ENCODE data around the gene COL4A4.
"Not testable (repeated sequence)": the region's sequence is repeated elsewhere in the genome, so short reads cannot be mapped to it uniquely, and the experiment has no call there.

The COL4A4 gene

DNA sequence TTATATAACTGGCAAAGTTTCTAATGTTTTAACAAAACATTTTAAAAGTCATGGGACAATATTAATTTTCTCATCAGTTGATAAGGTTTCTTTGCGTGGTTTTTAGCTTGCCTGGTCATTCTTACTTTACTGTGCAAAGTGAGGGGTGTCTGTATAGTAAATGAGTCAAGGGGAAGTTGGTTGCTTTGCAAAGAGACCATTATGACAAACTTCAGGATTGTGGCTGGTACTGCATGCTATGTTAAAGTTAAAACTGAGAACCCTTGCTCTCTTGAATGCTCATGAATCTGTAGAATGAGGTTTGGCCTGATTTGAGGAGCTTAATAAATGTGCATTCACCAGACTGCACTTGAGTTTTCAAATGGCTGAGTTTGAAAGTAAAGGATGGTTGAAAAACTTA is 47.0 kb downstream of the COL4A4 start:
- no peaks in the 10 kb centered on the region for H3K4me1 ChIP-seq (ENCODE audit: control insufficient read depth, insufficient read depth, low read length, poor library complexity, severe bottlenecking)
- H3K4me3 ChIP-seq (ENCODE audit: extremely low read depth, insufficient read depth, low read length, poor library complexity, severe bottlenecking) = no peak overlapping the region
- no peaks in the 10 kb centered on the region for H3K9me3 ChIP-seq (ENCODE audit: control insufficient read depth, low read length)
- H3K36me3 ChIP-seq (ENCODE audit: control insufficient read depth, insufficient read depth, low read length) = no peaks in the 10 kb centered on the region
- no peak overlapping the region for H3K27ac ChIP-seq (ENCODE audit: low read depth, low read length, severe bottlenecking)
- WGBS, 2 experiments (ENCODE audit: insufficient coverage in 2 of 2) = 83 to 88% methylated on average over 1 of the region's 1 CpG

DNA sequence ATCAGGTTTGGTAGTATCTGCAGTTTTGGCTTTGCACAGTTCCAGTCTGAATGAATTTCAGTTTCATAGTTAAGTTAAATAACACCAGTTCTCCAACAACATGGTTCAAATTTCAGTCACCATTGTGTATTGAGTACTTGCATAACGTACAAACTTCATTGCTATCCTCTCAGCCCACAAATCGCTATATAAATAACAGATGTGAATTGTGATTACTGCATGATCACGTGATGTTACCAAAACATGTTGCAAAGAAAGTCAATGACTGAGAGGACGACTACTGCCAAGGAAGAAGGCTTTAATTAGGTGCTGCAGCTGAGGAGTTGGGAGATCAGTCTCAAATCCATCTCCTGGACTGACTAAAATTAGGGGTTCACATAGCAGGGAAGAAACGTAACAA is 48.2 kb downstream of the COL4A4 start:
- Histone ChIP-seq H3K4me3 (ENCODE audit: extremely low read depth, insufficient read depth, low read length, poor library complexity, severe bottlenecking) (no peak overlapping the region), H3K9me3 (ENCODE audit: control insufficient read depth, low read length) (no peaks in the 10 kb centered on the region), H3K27ac (ENCODE audit: low read depth, low read length, severe bottlenecking) (no peak overlapping the region), H3K4me1 (ENCODE audit: control insufficient read depth, insufficient read depth, low read length, poor library complexity, severe bottlenecking) (no peaks in the 10 kb centered on the region), H3K36me3 (ENCODE audit: control insufficient read depth, insufficient read depth, low read length) (no peaks in the 10 kb centered on the region)
- 76 to 86% methylated on average over 3 of the region's 5 CpGs for WGBS, 2 experiments (ENCODE audit: insufficient coverage in 2 of 2)

DNA sequence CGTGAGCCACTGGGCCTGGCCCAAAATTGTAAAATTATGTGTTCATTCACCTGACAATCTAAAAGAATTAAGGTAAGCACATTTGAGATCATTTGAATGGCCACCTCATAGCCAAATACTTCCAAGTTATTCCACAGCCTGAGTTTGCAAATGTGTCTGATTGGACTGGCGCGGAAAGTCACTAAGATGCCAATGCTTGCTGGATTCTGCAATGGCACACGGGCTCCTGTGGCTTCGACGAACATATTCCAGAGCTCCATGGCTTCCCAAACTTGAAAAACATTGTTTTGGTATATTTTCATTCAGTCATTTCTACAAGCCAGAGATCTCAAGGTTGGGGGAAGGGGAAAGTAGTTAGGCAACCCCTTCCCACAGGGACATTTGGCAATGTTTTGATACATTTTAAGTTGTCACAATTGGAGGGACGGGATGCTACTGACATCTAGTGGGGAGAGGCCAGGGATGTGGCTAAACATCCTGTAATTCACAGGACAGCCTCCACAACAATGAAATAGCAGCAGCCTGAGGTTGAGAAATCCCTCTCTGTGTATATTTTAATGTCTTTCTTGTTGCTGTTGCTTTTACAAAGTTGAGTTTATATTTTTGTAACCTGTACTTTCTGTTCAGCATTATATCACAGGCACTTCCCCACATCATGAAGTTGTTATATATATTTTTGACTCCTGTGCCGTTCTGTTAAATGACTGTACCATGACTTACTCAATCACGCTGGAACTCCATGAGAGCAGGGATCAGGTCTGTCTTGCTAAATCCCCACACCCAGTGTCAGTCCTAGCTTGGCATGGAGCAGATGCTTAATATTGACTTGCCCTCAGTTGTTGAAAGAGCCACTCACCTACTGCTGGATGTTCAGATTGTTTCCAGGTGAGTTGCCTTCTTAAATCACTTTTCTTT is 56.9 kb downstream of the COL4A4 start:
- H3K36me3 ChIP-seq (ENCODE audit: control insufficient read depth, insufficient read depth, low read length) = no peaks in the 10 kb centered on the region
- no peak overlapping the region for H3K4me3 ChIP-seq (ENCODE audit: extremely low read depth, insufficient read depth, low read length, poor library complexity, severe bottlenecking)
- 81 to 97% methylated on average over 4 to 7 of the region's 9 CpGs for WGBS, 2 experiments (ENCODE audit: insufficient coverage in 2 of 2)

DNA sequence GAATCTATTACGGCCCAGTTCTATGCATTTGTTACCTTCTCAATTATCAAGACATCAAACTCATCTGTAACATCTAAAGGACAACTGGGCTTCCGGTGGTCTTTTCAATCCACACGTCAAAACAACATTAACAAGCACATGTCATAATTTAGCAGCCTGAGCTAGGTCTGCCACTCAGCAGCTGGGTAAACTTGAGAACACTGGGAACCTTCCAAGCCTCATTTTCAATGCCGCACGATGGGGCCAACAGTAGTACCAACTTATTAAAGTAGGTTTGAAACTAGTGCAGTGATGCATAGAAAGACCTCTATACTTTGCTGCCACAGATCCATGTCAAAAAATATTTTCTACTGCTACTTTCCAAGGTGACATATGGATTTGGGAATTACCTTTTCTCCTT is 60.4 kb downstream of the COL4A4 start:
- no peaks in the 10 kb centered on the region for H3K36me3 ChIP-seq (ENCODE audit: control insufficient read depth, insufficient read depth, low read length)
- WGBS, 2 experiments (ENCODE audit: insufficient coverage in 2 of 2) = 96 to 97% methylated on average over 3 to 5 of the region's 5 CpGs
- H3K27ac ChIP-seq (ENCODE audit: low read depth, low read length, severe bottlenecking) = no peak overlapping the region
- H3K4me1 ChIP-seq (ENCODE audit: control insufficient read depth, insufficient read depth, low read length, poor library complexity, severe bottlenecking) = no peaks in the 10 kb centered on the region
- no peaks in the 10 kb centered on the region for H3K9me3 ChIP-seq (ENCODE audit: control insufficient read depth, low read length)
- no peak overlapping the region for H3K4me3 ChIP-seq (ENCODE audit: extremely low read depth, insufficient read depth, low read length, poor library complexity, severe bottlenecking)

More for the DNA sequence above, 56.9 kb downstream of the COL4A4 start:
- Histone ChIP-seq H3K27ac (ENCODE audit: low read depth, low read length, severe bottlenecking) (no peak overlapping the region), H3K4me1 (ENCODE audit: control insufficient read depth, insufficient read depth, low read length, poor library complexity, severe bottlenecking) (no peaks in the 10 kb centered on the region), H3K9me3 (ENCODE audit: control insufficient read depth, low read length) (no peaks in the 10 kb centered on the region)

DNA sequence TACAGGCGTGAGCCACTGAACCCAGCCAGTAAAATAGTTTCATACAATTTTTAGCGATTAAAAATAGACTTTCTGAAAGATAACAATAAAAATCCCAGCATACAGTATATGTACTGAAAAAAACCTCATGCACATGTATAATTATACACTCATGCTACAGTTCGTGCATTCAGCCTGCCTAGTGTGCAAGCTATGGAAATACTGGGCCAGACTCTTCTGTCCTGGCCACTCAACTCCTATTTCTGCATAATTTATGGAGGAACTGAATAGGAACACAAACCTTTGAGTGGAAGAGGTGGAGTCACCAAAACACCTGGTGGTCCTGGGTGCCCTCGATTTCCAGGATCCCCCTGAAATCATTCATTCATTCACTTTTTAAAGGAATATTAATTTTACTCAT is 64.7 kb downstream of the COL4A4 start:
- Histone ChIP-seq H3K27ac (ENCODE audit: low read depth, low read length, severe bottlenecking) (no peak overlapping the region), H3K4me1 (ENCODE audit: control insufficient read depth, insufficient read depth, low read length, poor library complexity, severe bottlenecking) (no peaks in the 10 kb centered on the region), H3K9me3 (ENCODE audit: control insufficient read depth, low read length) (no peaks in the 10 kb centered on the region), H3K4me3 (ENCODE audit: extremely low read depth, insufficient read depth, low read length, poor library complexity, severe bottlenecking) (no peak overlapping the region), H3K36me3 (ENCODE audit: control insufficient read depth, insufficient read depth, low read length) (no peaks in the 10 kb centered on the region)
- WGBS, 2 experiments (ENCODE audit: insufficient coverage in 2 of 2) = 90 to 100% methylated on average over 1 to 2 of the region's 4 CpGs

DNA sequence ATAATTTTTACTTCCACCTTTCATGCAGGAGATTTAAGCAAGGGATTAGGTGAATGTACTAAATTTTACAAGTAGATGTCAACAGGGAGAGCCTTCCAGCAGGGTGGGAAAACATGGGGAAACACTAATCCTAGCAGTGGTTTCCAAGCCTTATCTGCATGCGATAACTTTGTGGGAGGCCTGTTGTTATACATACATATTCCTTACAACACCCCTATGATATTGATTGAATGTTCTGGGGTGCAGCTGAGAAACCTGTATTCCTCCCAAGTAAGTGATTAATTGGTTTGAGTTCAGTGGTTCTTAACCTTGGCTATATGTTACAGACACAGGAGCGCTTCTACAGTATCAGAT is 65.9 kb downstream of the COL4A4 start:
- Histone ChIP-seq H3K4me1 (ENCODE audit: control insufficient read depth, insufficient read depth, low read length, poor library complexity, severe bottlenecking) (no peaks in the 10 kb centered on the region), H3K4me3 (ENCODE audit: extremely low read depth, insufficient read depth, low read length, poor library complexity, severe bottlenecking) (no peak overlapping the region), H3K27ac (ENCODE audit: low read depth, low read length, severe bottlenecking) (no peak overlapping the region), H3K9me3 (ENCODE audit: control insufficient read depth, low read length) (no peaks in the 10 kb centered on the region), H3K36me3 (ENCODE audit: control insufficient read depth, insufficient read depth, low read length) (no peaks in the 10 kb centered on the region)
- WGBS, 2 experiments (ENCODE audit: insufficient coverage in 2 of 2) = 100% methylated on average over 1 of the region's 2 CpGs

DNA sequence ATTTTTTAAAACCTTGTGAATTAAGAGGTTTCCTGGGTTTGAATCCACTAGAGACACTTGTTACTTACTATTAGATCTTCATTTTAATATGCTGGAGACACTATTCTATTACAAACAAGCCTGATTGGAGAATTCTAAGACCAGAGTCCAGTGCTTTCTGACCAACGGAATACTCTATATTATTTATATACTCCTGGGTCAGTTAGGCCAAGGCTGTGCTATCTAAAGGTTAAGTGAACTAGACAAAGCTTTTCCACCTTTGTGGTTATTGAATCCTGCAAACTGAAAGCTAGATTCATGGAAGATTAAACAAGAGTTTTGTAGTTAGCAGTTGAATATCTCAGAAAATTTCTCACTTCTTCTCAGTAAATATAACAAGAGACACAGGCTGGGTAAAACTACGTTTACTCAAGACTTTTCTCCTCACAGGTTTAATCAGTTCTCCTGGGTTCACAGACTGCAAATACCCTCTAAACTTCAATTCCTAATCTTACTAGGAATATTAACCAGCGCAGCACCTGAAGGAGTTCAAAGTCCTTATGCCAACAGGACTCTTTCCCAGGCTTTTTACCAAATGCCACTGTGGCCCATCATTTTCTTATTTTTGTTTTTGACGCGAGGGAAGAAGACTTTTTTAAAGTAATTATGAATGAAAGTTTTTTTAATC is 66.4 kb downstream of the COL4A4 start:
- Histone ChIP-seq H3K4me1 (ENCODE audit: control insufficient read depth, insufficient read depth, low read length, poor library complexity, severe bottlenecking) (no peaks in the 10 kb centered on the region), H3K4me3 (ENCODE audit: extremely low read depth, insufficient read depth, low read length, poor library complexity, severe bottlenecking) (no peak overlapping the region), H3K9me3 (ENCODE audit: control insufficient read depth, low read length) (no peaks in the 10 kb centered on the region), H3K36me3 (ENCODE audit: control insufficient read depth, insufficient read depth, low read length) (no peaks in the 10 kb centered on the region), H3K27ac (ENCODE audit: low read depth, low read length, severe bottlenecking) (no peak overlapping the region)
- 95 to 100% methylated on average over 2 of the region's 5 CpGs for WGBS, 2 experiments (ENCODE audit: insufficient coverage in 2 of 2)

DNA sequence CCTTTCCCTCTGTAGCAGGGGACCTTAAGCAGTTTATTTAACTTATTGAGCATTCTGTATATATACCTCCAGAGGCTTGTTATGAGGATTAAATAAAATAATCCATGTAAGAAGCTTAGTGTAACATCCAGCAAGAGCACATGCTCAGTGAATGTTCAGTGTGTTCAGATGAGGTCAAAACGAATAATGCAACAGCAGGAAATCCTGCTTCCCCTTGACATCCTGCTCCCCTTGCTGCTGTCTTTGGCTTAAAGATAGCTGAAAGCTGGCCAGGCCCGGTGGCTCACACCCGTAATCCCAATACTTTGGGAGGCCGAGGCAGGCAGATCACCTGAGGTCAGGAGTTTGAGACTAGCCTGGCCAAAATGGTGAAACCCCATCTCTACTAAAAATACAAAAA is 68.7 kb downstream of the COL4A4 start:
- Histone ChIP-seq H3K4me1 (ENCODE audit: control insufficient read depth, insufficient read depth, low read length, poor library complexity, severe bottlenecking) (no peaks in the 10 kb centered on the region), H3K9me3 (ENCODE audit: control insufficient read depth, low read length) (no peaks in the 10 kb centered on the region), H3K4me3 (ENCODE audit: extremely low read depth, insufficient read depth, low read length, poor library complexity, severe bottlenecking) (no peak overlapping the region), H3K27ac (ENCODE audit: low read depth, low read length, severe bottlenecking) (no peak overlapping the region), H3K36me3 (ENCODE audit: control insufficient read depth, insufficient read depth, low read length) (no peaks in the 10 kb centered on the region)
- WGBS, 2 experiments (ENCODE audit: insufficient coverage in 2 of 2) = 93 to 100% methylated on average over 1 of the region's 4 CpGs

DNA sequence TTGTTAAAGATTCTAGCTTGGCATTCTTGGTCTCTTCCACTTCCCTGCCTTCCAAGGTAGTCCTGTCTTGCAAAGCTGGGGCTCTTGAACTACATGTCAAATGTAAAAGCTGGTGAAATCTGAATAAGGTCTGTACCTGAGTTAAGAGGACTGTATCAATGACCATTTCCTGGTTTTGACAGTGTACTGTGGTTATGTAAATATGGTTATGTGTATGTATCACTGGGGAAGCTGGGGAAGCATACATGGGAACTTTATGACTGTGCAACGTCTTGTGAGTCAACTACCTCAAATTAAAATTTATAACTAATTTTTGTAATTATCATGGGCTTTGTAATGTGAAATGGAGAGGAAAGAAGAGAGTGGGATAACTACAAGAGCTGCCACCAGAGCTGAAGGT is 81.7 kb downstream of the COL4A4 start:
- Histone ChIP-seq H3K9me3 (ENCODE audit: control insufficient read depth, low read length) (no peaks in the 10 kb centered on the region), H3K4me1 (ENCODE audit: control insufficient read depth, insufficient read depth, low read length, poor library complexity, severe bottlenecking) (peaks cover 5% of the 10 kb centered on the region), H3K36me3 (ENCODE audit: control insufficient read depth, insufficient read depth, low read length) (no peaks in the 10 kb centered on the region), H3K4me3 (ENCODE audit: extremely low read depth, insufficient read depth, low read length, poor library complexity, severe bottlenecking) (no peak overlapping the region), H3K27ac (ENCODE audit: low read depth, low read length, severe bottlenecking) (no peak overlapping the region)
- WGBS, 2 experiments (ENCODE audit: insufficient coverage in 2 of 2) = no CpG with 5 or more reads among the region's 1 CpG

DNA sequence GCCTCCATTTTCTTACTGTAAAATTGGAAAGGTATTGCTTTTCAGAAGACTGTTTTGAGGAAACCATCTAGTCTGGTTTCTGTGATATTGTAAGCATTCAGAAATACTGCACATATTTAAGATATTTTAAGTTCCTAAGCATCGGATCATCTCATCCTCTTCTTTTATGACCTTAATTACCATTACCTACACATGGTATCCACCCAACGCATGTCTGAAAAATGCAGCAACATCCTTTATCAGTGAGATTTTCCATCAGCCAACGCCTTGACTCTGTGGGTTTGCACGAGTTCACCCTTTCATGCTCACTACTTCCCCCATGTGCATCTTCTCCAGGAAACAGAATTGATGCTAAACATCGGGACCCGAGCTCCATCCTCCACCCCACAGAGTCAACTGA is 84.3 kb downstream of the COL4A4 start:
- WGBS, 2 experiments (ENCODE audit: insufficient coverage in 2 of 2) = 84 to 97% methylated on average over 6 of the region's 6 CpGs
- Histone ChIP-seq H3K4me3 (ENCODE audit: extremely low read depth, insufficient read depth, low read length, poor library complexity, severe bottlenecking) (no peak overlapping the region), H3K4me1 (ENCODE audit: control insufficient read depth, insufficient read depth, low read length, poor library complexity, severe bottlenecking) (peaks cover 5% of the 10 kb centered on the region), H3K9me3 (ENCODE audit: control insufficient read depth, low read length) (no peaks in the 10 kb centered on the region), H3K36me3 (ENCODE audit: control insufficient read depth, insufficient read depth, low read length) (no peaks in the 10 kb centered on the region), H3K27ac (ENCODE audit: low read depth, low read length, severe bottlenecking) (no peak overlapping the region)

DNA sequence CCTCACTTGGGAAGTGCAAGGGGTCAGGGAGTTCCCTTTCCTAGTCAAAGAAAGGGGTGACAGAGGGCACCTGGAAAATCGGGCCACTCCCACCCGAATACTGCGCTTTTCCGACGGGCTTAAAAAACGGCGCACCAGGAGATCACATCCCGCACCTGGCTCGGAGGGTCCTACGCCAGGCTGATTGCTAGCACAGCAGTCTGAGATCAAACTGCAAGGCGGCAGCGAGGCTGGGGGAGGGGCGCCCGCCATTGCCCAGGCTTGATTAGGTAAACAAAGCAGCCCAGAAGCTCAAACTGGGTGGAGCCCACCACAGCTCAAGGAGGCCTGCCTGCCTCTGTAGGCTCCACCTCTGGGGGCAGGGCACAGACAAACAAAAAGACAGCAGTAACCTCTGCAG is 98.9 kb downstream of the COL4A4 start:
- H3K27ac ChIP-seq (ENCODE audit: low read depth, low read length, severe bottlenecking); H3K36me3 ChIP-seq (ENCODE audit: control insufficient read depth, insufficient read depth, low read length); H3K4me1 ChIP-seq (ENCODE audit: control insufficient read depth, insufficient read depth, low read length, poor library complexity, severe bottlenecking); H3K4me3 ChIP-seq (ENCODE audit: extremely low read depth, insufficient read depth, low read length, poor library complexity, severe bottlenecking); H3K9me3 ChIP-seq (ENCODE audit: control insufficient read depth, low read length): not testable (repeated sequence)
- 61 to 70% methylated on average over 9 to 12 of the region's 14 CpGs for WGBS, 2 experiments (ENCODE audit: insufficient coverage in 2 of 2)
